NOMO-1 treated with DMSO at 0.1 percent for 48 hours (cell line): ENCODE measurements around the gene SPTLC1.

ENCODE experiments used
- DNase-seq: peaks from one replicate; lab custom pipeline; 2025; ENCODE audit not compliant: unreplicated experiment; lab: John Stamatoyannopoulos, UW

SPTLC1 gene

GRCh38 chr9:91991721-91992341 lies 123.4 kb downstream of the SPTLC1 start:
- DNase-seq, result no peak

DNA sequence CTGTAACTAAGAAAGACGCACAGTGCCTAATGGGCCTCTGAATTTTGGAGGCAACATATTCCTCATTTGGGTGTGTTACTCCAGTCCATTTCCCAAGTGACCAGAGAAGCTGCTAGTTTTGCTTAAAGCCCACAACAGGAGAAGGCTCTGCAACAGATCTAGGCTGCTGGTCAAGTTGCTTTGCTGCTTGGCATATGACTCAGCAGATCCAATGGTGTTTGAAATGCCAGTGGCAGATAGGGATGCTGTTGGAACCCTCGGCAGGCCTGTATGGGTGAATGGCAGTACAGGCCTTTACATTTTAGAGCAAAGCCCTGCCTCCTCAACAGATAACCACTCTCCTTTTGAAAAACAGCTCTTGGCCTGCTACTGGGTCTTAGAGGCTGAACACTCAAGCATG lies 129.0 kb downstream of the SPTLC1 start:
- DNase-seq, result no peak

DNA sequence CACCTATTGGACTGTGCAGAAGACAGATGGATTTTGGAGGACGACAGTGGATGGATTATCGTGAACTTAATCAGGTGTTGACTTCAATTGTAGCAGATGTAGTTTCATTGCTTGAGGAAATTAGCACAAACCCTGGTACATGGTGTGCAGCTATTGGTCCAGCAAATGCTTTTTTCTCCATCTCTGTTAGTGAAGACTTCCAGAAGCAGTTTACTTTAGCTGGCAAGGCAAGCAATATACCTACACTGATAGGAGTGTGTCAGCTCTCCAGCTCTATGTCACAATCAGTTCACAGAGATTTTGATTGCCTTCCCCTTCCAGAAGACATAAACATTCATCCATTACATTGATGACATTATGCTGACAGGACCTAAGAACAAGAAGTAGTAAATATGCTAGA lies 129.5 kb downstream of the SPTLC1 start:
- DNase-seq, result no peak
